HEK293T (cell line): Measurements from ENCODE around the gene CHST12.

Experiments used
- CTCF ChIA-PET: fragments of 350-600 bp; formaldehyde crosslinking; extraction: SDS; loops from one replicate; lab custom pipeline; 2021; ENCODE audit warnings: antibody characterized with exemption, inconsistent platforms; lab: Yijun Ruan, JAX
- POLR2A ChIA-PET: fragments of 350-600 bp; formaldehyde crosslinking; extraction: SDS; loops from one replicate; lab custom pipeline; 2020; ENCODE audit warnings: antibody characterized with exemption, inconsistent platforms; lab: Yijun Ruan, JAX
- DNase-seq: peaks from one replicate; pipeline ENCODE4 v3.0.0; 2012; ENCODE audit warnings: mixed read lengths; ENCODE audit errors: extremely low spot score
- ARNT ChIP-seq: fragments of 450-650 bp; IDR thresholded peaks from 2 replicates; pipeline ENCODE4 v1.6.1; 2017; ENCODE audit warnings: mild to moderate bottlenecking
- BHLHE40 ChIP-seq: fragments of 450-650 bp; IDR thresholded peaks from 2 replicates; pipeline ENCODE4 v1.6.1; 2016; ENCODE audit warnings: mild to moderate bottlenecking, moderate library complexity, borderline replicate concordance
- CTBP1 ChIP-seq: fragments of 450-650 bp; IDR thresholded peaks from 2 replicates; pipeline ENCODE4 v1.6.1; 2016; ENCODE audit warnings: borderline replicate concordance
- ELF4 ChIP-seq: fragments of 450-650 bp; IDR thresholded peaks from 2 replicates; pipeline ENCODE4 v1.6.1; 2017; ENCODE audit warnings: antibody characterized with exemption
- FOXA1 ChIP-seq: fragments of 450-650 bp; IDR thresholded peaks from 2 replicates; pipeline ENCODE4 v1.6.1; 2016; ENCODE audit warnings: mild to moderate bottlenecking
- FOXK2 ChIP-seq: fragments of 450-650 bp; IDR thresholded peaks from 2 replicates; pipeline ENCODE4 v1.6.1; 2016; ENCODE audit warnings: mild to moderate bottlenecking
- FOXM1 ChIP-seq: fragments of 450-650 bp; IDR thresholded peaks from 2 replicates; pipeline ENCODE4 v1.6.1; 2017; ENCODE audit warnings: mild to moderate bottlenecking, borderline replicate concordance
- HDGF ChIP-seq: fragments of 450-650 bp; IDR thresholded peaks from 2 replicates; pipeline ENCODE4 v1.6.1; 2017; ENCODE audit warnings: antibody characterized with exemption, borderline replicate concordance
- L3MBTL2 ChIP-seq: fragments of 450-650 bp; conservative IDR thresholded peaks from 2 replicates; pipeline ENCODE4 v1.6.1; 2016; ENCODE audit warnings: mild to moderate bottlenecking
- LEF1 ChIP-seq: fragments of 450-650 bp; IDR thresholded peaks from 2 replicates; pipeline ENCODE4 v1.6.1; 2017; ENCODE audit warnings: mild to moderate bottlenecking, borderline replicate concordance
- NFRKB ChIP-seq: fragments of 450-650 bp; IDR thresholded peaks from 2 replicates; pipeline ENCODE4 v1.6.1; 2016; ENCODE audit warnings: mild to moderate bottlenecking, moderate library complexity
- PKNOX1 ChIP-seq: fragments of 450-650 bp; IDR thresholded peaks from 2 replicates; pipeline ENCODE4 v1.6.1; 2016
- SP1 ChIP-seq: fragments of 450-650 bp; IDR thresholded peaks from 2 replicates; pipeline ENCODE4 v1.6.1; 2017
- SUZ12 ChIP-seq: fragments of 450-650 bp; IDR thresholded peaks from 2 replicates; pipeline ENCODE4 v1.6.1; 2016; ENCODE audit warnings: mild to moderate bottlenecking
- TARDBP ChIP-seq: fragments of 450-650 bp; IDR thresholded peaks from 2 replicates; pipeline ENCODE4 v1.6.1; 2016
- ZNF384 ChIP-seq: fragments of 450-650 bp; IDR thresholded peaks from 2 replicates; pipeline ENCODE4 v1.6.1; 2016

Gene CHST12

GRCh38 chr7:2472739-2473138 lies 69.3 kb downstream of the CHST12 start:
- DNase-seq = no peak
- TF ChIP-seq BHLHE40 = no peak
- TF ChIP-seq NFRKB = no peak
- no peak for TF ChIP-seq FOXK2
- no peak for TF ChIP-seq SP1
- no peak for TF ChIP-seq HDGF
- TF ChIP-seq L3MBTL2 = no peak
- no peak for TF ChIP-seq ARNT
- no peak for TF ChIP-seq LEF1
- no peak for TF ChIP-seq SUZ12
- no peak for TF ChIP-seq ELF4
- ChIA-PET POLR2A (no interaction called here), CTCF (interaction anchor here (0.9 kb wide), 1 partner anchor 88 kb away, joined by 3 read pairs; no protein-coding TSS in a partner anchor)

GRCh38 chr7:2473496-2474180 lies 70.2 kb downstream of the CHST12 start:
- CTCF ChIA-PET = no interaction called here
- POLR2A ChIA-PET = no interaction called here
- DNase-seq = no peak
- TF ChIP-seq CTBP1 (no peak), ELF4 (no peak), NFRKB (no peak), FOXA1 (no peak), L3MBTL2 (no peak), FOXM1 (no peak), TARDBP (no peak), SP1 (no peak), ARNT (no peak), FOXK2 (no peak), SUZ12 (no peak), LEF1 (no peak), HDGF (no peak), ZNF384 (no peak), PKNOX1 (no peak), BHLHE40 (no peak)

GRCh38 chr7:2474224-2474623 lies 70.8 kb downstream of the CHST12 start:
- POLR2A ChIA-PET = interaction anchor here (0.7 kb wide), 1 partner anchor 9 kb away, joined by 3 read pairs; no protein-coding TSS in a partner anchor
- no peak for TF ChIP-seq SP1
- no peak for TF ChIP-seq CTBP1
- no peak for TF ChIP-seq L3MBTL2
- TF ChIP-seq FOXA1 = no peak
- no peak for TF ChIP-seq FOXK2
- TF ChIP-seq ELF4 = no peak
- TF ChIP-seq ARNT = no peak
- TF ChIP-seq NFRKB = no peak
- no peak for TF ChIP-seq ZNF384
- no peak for TF ChIP-seq TARDBP
- TF ChIP-seq SUZ12 = no peak
- no peak for TF ChIP-seq BHLHE40
- TF ChIP-seq PKNOX1 = no peak
- TF ChIP-seq LEF1 = no peak
- no peak for DNase-seq
- CTCF ChIA-PET = no interaction called here

GRCh38 chr7:2474813-2475677 lies 71.6 kb downstream of the CHST12 start:
- TF ChIP-seq TARDBP (no peak), ARNT (no peak), FOXK2 (no peak), CTBP1 (no peak), LEF1 (no peak), BHLHE40 (no peak), HDGF (no peak), FOXM1 (no peak), SUZ12 (no peak), NFRKB (no peak), FOXA1 (no peak), ZNF384 (no peak), SP1 (no peak), L3MBTL2 (no peak), PKNOX1 (no peak), ELF4 (no peak)
- no peak for DNase-seq
- CTCF ChIA-PET = no interaction called here
- POLR2A ChIA-PET = interaction anchor here (0.7 kb wide), 1 partner anchor 9 kb away, joined by 3 read pairs; no protein-coding TSS in a partner anchor

- POLR2A ChIA-PET = no interaction called here
- TF ChIP-seq TARDBP (no peak), SUZ12 (no peak)
- CTCF ChIA-PET = no interaction called here
- DNase-seq = no peak
Observed at GRCh38 chr7:2475678-2476015, 72.2 kb downstream of the CHST12 start.
